Measurements from ENCODE around the gene LCNL1. TPM values are rescaled to one million over a fixed set of nuclear protein-coding genes. Genes with fewer than 3 reads are reported as not detected.

The LCNL1 gene
- total and polyA plus RNA-seq, 10 of the 15 experiments (the other 5 are each of a cell fraction or from before 2014, with no cell fraction given), result not detected

GRCh38 chr9:136978073-136978864 lies 4.5 kb upstream of the LCNL1 start (continued):
- TF ChIP-seq NR2C2 (IDR thresholded peaks at IDR 0.05; ENCODE audit: borderline replicate concordance, control insufficient read depth, insufficient read length, low read depth), result no peak
- no peak for TF ChIP-seq POLR2AphosphoS5 (IDR thresholded peaks at IDR 0.05; ENCODE audit: low read length)
- TF ChIP-seq SREBF2 (IDR thresholded peaks at IDR 0.05; ENCODE audit: low read length), result no peak
- TF ChIP-seq RAD21 (IDR thresholded peaks at IDR 0.05; ENCODE audit: insufficient read depth, low read depth, low read length), result no peak
- no peak for TF ChIP-seq TCF12 (IDR thresholded peaks at IDR 0.05; ENCODE audit: low read depth, low read length)
- no peak for TF ChIP-seq TAF1 (IDR thresholded peaks at IDR 0.05; ENCODE audit: borderline replicate concordance, low read depth, low read length)
- no peak for TF ChIP-seq ZNF622 (IDR thresholded peaks at IDR 0.05)
- TF ChIP-seq RELB (IDR thresholded peaks at IDR 0.05; ENCODE audit: low read depth), result no peak
- TF ChIP-seq NFYB (IDR thresholded peaks at IDR 0.05; ENCODE audit: insufficient read depth, low read depth, low read length), result no peak

- H2AFZ ChIP-seq (ENCODE audit: control insufficient read depth, low read depth, low read length), result no peak overlapping the region
- intact Hi-C loops (cut with micrococcal nuclease; ENCODE audit: unreplicated experiment), result no loop called here
- no TSS peak for BruUV-seq (replicated peaks)
- no peaks in the 10 kb centered on the region for H3K36me3 ChIP-seq (ENCODE audit: control insufficient read depth in 2 of 2, insufficient read depth in 2 of 2, low read length in 1 of 2)
- no peak for TF ChIP-seq REST (IDR thresholded peaks at IDR 0.05; ENCODE audit: low read depth, low read length)
- no peak for TF ChIP-seq SMAD5 (IDR thresholded peaks at IDR 0.05; ENCODE audit: low read depth)
- no peak for TF ChIP-seq E2F4 (IDR thresholded peaks at IDR 0.05; ENCODE audit: low read depth, low read length)
- TF ChIP-seq CHD2 (IDR thresholded peaks at IDR 0.05; ENCODE audit: borderline replicate concordance, low read depth, low read length), result no peak
- no peak for TF ChIP-seq GATAD2B (conservative IDR thresholded peaks at IDR 0.05; ENCODE audit: low read depth)
- TF ChIP-seq BCL11A (IDR thresholded peaks at IDR 0.05; ENCODE audit: low read depth, low read length), result no peak
- no peak for TF ChIP-seq CBX5 (IDR thresholded peaks at IDR 0.05; ENCODE audit: low read depth)
- WGBS (ENCODE audit: insufficient coverage, insufficient replicate concordance, low lambda C conversion rate, missing lambda C conversion rate), result 78% methylated on average over 37 of the region's 41 CpGs
- peaks cover 3% of the 10 kb centered on the region; the same call in 1 of the 2 replicates for H4K20me1 ChIP-seq (ENCODE audit: control insufficient read depth, insufficient read depth)
- ChIA-PET RAD21 (ENCODE audit: unreplicated experiment) (no interaction called here), CTCF (no interaction called here), POLR2A (no interaction called here), SMC1A (ENCODE audit: uncharacterized antibody, unreplicated experiment) (no interaction called here)
- no peak for ATAC-seq
- DNase-seq (ENCODE audit: low read depth, low spot score), result no peak
- no peaks in the 10 kb centered on the region for H3K79me2 ChIP-seq (ENCODE audit: control insufficient read depth, insufficient read depth, low read length)
- no peak for FAIRE-seq
- H3K27ac ChIP-seq (ENCODE audit: control insufficient read depth, insufficient read depth), result no peak overlapping the region
- H3K4me1 ChIP-seq (ENCODE audit: control insufficient read depth, insufficient read depth, low read length), result no peaks in the 10 kb centered on the region
- no peak overlapping the region for H3K9ac ChIP-seq (ENCODE audit: control insufficient read depth, insufficient read depth, low read length)
- H3K27me3 ChIP-seq (replicated peaks in 1 of 2; ENCODE audit: control insufficient read depth in 2 of 2, insufficient read depth in 2 of 2, low read length in 1 of 2), result peaks cover 0 to 4% of the 10 kb centered on the region in 2 experiments; a peak in 3 of 4 replicates
- no peak overlapping the region for H3K4me3 ChIP-seq
- H3K9me3 ChIP-seq (replicated peaks; ENCODE audit: control insufficient read depth, insufficient read depth, low read length), result no peaks in the 10 kb centered on the region
- no peak overlapping the region for H3K4me2 ChIP-seq (ENCODE audit: control insufficient read depth, insufficient read depth)
- in situ Hi-C loops (cut with MboI), result no loop called here
Observed at GRCh38 chr9:136978865-136979544, 3.8 kb upstream of the LCNL1 start.
